Liver (tissue), 9 donors: ENCODE results near the gene APOBEC3B. TPM values are rescaled to one million over a fixed set of nuclear protein-coding genes. Genes with fewer than 3 reads are reported as not detected.

Experiments
- DNase-seq: peaks from one replicate; pipeline ENCODE4 v3.0.0-alpha.2; 2017; ENCODE audit warnings: low spot score
- H3K27ac ChIP-seq, 2 donors: one replicate each; pipeline ENCODE4 v1.7.0; 2013; ENCODE audit warnings: inconsistent platforms in 2 of 2, low read length in 2 of 2, control low read depth in 1 of 2, low read depth in 1 of 2, mild to moderate bottlenecking in 1 of 2
- H3K27me3 ChIP-seq, 4 donors: one replicate each; pipeline versions ENCODE4 v1.6.1 to v1.7.0; 2013; ENCODE audit warnings: low read length in 3 of 4, inconsistent platforms in 1 of 4, mild to moderate bottlenecking in 1 of 4, moderate library complexity in 1 of 4; ENCODE audit not compliant: control insufficient read depth in 4 of 4, insufficient read depth in 4 of 4
- H3K36me3 ChIP-seq, 4 donors: one replicate each; pipeline versions ENCODE4 v1.6.1 to v1.7.0; 2013; ENCODE audit warnings: low read length in 3 of 4, mild to moderate bottlenecking in 3 of 4, low read depth in 1 of 4, moderate library complexity in 1 of 4; ENCODE audit not compliant: control insufficient read depth in 4 of 4, insufficient read depth in 3 of 4
- H3K4me1 ChIP-seq, 4 donors: one replicate each; pipeline versions ENCODE4 v1.6.1 to v1.7.0; 2013; ENCODE audit warnings: low read length in 3 of 4, mild to moderate bottlenecking in 3 of 4, moderate library complexity in 1 of 4; ENCODE audit not compliant: control insufficient read depth in 4 of 4, insufficient read depth in 4 of 4
- H3K4me3 ChIP-seq, 3 donors: one replicate each; pipeline versions ENCODE4 v1.6.1 to v1.7.0; 2013; ENCODE audit warnings: low read length in 3 of 3, control low read depth in 1 of 3, low read depth in 1 of 3, mild to moderate bottlenecking in 1 of 3
- H3K9ac ChIP-seq, 2 donors: one replicate each; pipeline ENCODE4 v1.7.0; 2013; ENCODE audit warnings: low read length in 2 of 2, mild to moderate bottlenecking in 2 of 2, moderate library complexity in 2 of 2, control low read depth in 1 of 2, low read depth in 1 of 2
- H3K9me3 ChIP-seq, 4 donors: one replicate each; pipeline versions ENCODE4 v1.6.1 to v1.7.0; 2013; ENCODE audit warnings: low read length in 3 of 4; ENCODE audit not compliant: control insufficient read depth in 4 of 4
- ATF3 ChIP-seq: IDR thresholded peaks from 2 replicates; pipeline ENCODE4 v1.6.1; 2016; ENCODE audit warnings: antibody characterized with exemption
- EGR1 ChIP-seq, 2 donors: IDR thresholded peaks; 2 replicates each; pipeline ENCODE4 v1.6.1; 2016 to 2018; ENCODE audit warnings: antibody characterized with exemption in 2 of 2, low read depth in 2 of 2
- FOXA1 ChIP-seq: IDR thresholded peaks from 2 replicates; pipeline ENCODE4 v1.6.1; 2016; ENCODE audit warnings: antibody characterized with exemption
- FOXA2 ChIP-seq: IDR thresholded peaks from 2 replicates; pipeline ENCODE4 v1.6.1; 2016; ENCODE audit warnings: antibody characterized with exemption
- GABPA ChIP-seq, 2 donors: IDR thresholded peaks in 1 of 2; conservative IDR thresholded peaks in 1 of 2; 2 replicates each; pipeline ENCODE4 v1.6.1; 2016; ENCODE audit warnings: antibody characterized with exemption in 2 of 2, mild to moderate bottlenecking in 1 of 2, moderate library complexity in 1 of 2
- HNF4A ChIP-seq, 2 donors: conservative IDR thresholded peaks; 2 replicates each; pipeline ENCODE4 v1.6.1; 2016; ENCODE audit warnings: antibody characterized with exemption in 2 of 2, mild to moderate bottlenecking in 2 of 2
- HNF4G ChIP-seq: IDR thresholded peaks from 2 replicates; pipeline ENCODE4 v1.6.1; 2016; ENCODE audit warnings: antibody characterized with exemption
- JUND ChIP-seq, 2 donors: IDR thresholded peaks; 2 replicates each; pipeline ENCODE4 v1.6.1; 2016; ENCODE audit warnings: antibody characterized with exemption in 2 of 2
- NR2F2 ChIP-seq: IDR thresholded peaks from 2 replicates; pipeline ENCODE4 v1.6.1; 2016; ENCODE audit warnings: antibody characterized with exemption
- RAD21 ChIP-seq, 2 donors: IDR thresholded peaks; 2 replicates each; pipeline ENCODE4 v1.6.1; 2016; ENCODE audit warnings: antibody characterized with exemption in 2 of 2, mild to moderate bottlenecking in 2 of 2
- REST ChIP-seq: IDR thresholded peaks from 2 replicates; pipeline ENCODE4 v1.6.1; 2016; ENCODE audit warnings: antibody characterized with exemption, mild to moderate bottlenecking
- RXRA ChIP-seq, 2 donors: IDR thresholded peaks; 2 replicates each; pipeline ENCODE4 v1.6.1; 2017 to 2018; ENCODE audit warnings: antibody characterized with exemption in 2 of 2, mild to moderate bottlenecking in 1 of 2
- SP1 ChIP-seq: IDR thresholded peaks from 2 replicates; pipeline ENCODE4 v1.6.1; 2018; ENCODE audit warnings: antibody characterized with exemption, mild to moderate bottlenecking
- TAF1 ChIP-seq: conservative IDR thresholded peaks from 2 replicates; pipeline ENCODE4 v1.6.1; 2016; ENCODE audit warnings: antibody characterized with exemption, mild to moderate bottlenecking
- YY1 ChIP-seq: IDR thresholded peaks from 2 replicates; pipeline ENCODE4 v1.6.1; 2016; ENCODE audit warnings: antibody characterized with exemption, mild to moderate bottlenecking
- WGBS: extraction: QIAGEN DNeasy Blood & Tissue Kit; methylation state at CpG from one replicate; pipeline ENCODE4 v1.1.7; 2013; 5-methylcytosine and 5-hydroxymethylcytosine counted together
- polyA plus RNA-seq, 2 donors: library from polyadenylated mRNA; stranded (reverse) in 1 of 2; unstranded in 1 of 2; fragments of 200-250 nt in 1 of 2; fragments of >200 nt in 1 of 2; fragmentation: Nextera tagmentation in 1 of 2; extraction: Ambion mirVana in 1 of 2; gene quantifications; one replicate each; pipeline versions ENCODE4 v1.2.1 to v1.2.3, GENCODE V29; 2013 to 2015
- total RNA-seq, 2 donors: library from RNA; depleted of rRNA; stranded (reverse); fragments of >200 nt; gene quantifications; one replicate each; pipeline ENCODE4 v1.2.3, GENCODE V29; 2014
- TF ChIP-seq, protein P1 (sequence below): IDR thresholded peaks from 2 replicates; pipeline ENCODE4 v1.6.1; 2016; ENCODE audit warnings: antibody characterized with exemption
- TF ChIP-seq, protein P2 (sequence below): fragments of 150-350 bp; IDR thresholded peaks from 2 replicates; pipeline ENCODE4 v1.5.1; 2017; ENCODE audit warnings: improper control_type of control experiment, low read depth, low read length; ENCODE audit not compliant: missing input control
- TF ChIP-seq, protein P3 (sequence below): IDR thresholded peaks from 2 replicates; pipeline ENCODE4 v1.6.1; 2016; ENCODE audit warnings: antibody characterized with exemption
- donor health status: healthy.
- donor health status: healthy.
- donor health status: healthy.
- donor health status: healthy.
- donor health status: healthy.

The APOBEC3B gene
- total and polyA plus RNA-seq, 4 donors: 0.08 to 6.0 (median 0.88) TPM

DNA sequence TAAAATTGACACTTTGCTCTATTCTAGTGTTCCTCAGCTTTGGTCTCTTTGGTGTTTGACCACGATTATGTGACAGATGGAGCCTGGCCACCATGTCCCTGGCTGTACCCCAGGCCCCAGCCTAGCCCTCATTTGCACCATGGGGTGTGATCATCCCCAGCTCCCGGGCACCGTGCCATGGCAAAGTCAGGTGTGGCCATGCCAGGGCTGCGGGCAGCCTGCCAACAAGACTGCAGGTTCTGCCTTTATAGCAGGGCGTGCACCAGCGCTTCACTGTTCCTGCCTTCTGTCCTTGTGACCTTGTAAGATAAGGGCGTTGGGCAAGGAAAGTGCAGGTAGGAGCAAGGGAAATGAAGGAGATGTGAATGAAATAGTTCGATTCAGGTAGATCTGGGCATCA is 47.1 kb upstream of the APOBEC3B start:
- Histone ChIP-seq H3K27ac (no peak overlapping the region), H3K4me1 (peaks cover 0 to 4% (median 0%) of the 10 kb centered on the region in 4 donors), H3K9me3 (no peaks in the 10 kb centered on the region), H3K4me3 (no peak overlapping the region), H3K36me3 (no peaks in the 10 kb centered on the region), H3K9ac (no peak overlapping the region), H3K27me3 (peaks cover 0 to 5% (median 0%) of the 10 kb centered on the region in 4 donors)
- 33% methylated on average over 8 of the region's 8 CpGs for WGBS
- no peak for DNase-seq
- TF ChIP-seq TAF1: no peak
- TF ChIP-seq RXRA (IDR thresholded peaks at IDR 0.05): no peak
- no peak for TF ChIP-seq FOXA1
- TF ChIP-seq NR2F2: no peak
- TF ChIP-seq, protein P1, sequence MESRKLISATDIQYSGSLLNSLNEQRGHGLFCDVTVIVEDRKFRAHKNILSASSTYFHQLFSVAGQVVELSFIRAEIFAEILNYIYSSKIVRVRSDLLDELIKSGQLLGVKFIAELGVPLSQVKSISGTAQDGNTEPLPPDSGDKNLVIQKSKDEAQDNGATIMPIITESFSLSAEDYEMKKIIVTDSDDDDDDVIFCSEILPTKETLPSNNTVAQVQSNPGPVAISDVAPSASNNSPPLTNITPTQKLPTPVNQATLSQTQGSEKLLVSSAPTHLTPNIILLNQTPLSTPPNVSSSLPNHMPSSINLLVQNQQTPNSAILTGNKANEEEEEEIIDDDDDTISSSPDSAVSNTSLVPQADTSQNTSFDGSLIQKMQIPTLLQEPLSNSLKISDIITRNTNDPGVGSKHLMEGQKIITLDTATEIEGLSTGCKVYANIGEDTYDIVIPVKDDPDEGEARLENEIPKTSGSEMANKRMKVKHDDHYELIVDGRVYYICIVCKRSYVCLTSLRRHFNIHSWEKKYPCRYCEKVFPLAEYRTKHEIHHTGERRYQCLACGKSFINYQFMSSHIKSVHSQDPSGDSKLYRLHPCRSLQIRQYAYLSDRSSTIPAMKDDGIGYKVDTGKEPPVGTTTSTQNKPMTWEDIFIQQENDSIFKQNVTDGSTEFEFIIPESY: no peak
- no peak for TF ChIP-seq HNF4A (conservative IDR thresholded peaks at IDR 0.05)
- TF ChIP-seq YY1: no peak
- no peak for TF ChIP-seq GABPA (IDR thresholded peaks at IDR 0.05 in 1 of 2, conservative IDR thresholded peaks at IDR 0.05 in 1 of 2)
- TF ChIP-seq HNF4G: no peak
- TF ChIP-seq, protein P2, sequence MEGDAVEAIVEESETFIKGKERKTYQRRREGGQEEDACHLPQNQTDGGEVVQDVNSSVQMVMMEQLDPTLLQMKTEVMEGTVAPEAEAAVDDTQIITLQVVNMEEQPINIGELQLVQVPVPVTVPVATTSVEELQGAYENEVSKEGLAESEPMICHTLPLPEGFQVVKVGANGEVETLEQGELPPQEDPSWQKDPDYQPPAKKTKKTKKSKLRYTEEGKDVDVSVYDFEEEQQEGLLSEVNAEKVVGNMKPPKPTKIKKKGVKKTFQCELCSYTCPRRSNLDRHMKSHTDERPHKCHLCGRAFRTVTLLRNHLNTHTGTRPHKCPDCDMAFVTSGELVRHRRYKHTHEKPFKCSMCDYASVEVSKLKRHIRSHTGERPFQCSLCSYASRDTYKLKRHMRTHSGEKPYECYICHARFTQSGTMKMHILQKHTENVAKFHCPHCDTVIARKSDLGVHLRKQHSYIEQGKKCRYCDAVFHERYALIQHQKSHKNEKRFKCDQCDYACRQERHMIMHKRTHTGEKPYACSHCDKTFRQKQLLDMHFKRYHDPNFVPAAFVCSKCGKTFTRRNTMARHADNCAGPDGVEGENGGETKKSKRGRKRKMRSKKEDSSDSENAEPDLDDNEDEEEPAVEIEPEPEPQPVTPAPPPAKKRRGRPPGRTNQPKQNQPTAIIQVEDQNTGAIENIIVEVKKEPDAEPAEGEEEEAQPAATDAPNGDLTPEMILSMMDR: no peak
- TF ChIP-seq EGR1 (IDR thresholded peaks at IDR 0.05; ENCODE audit: low read depth in 2 of 2): no peak
- TF ChIP-seq SP1: no peak

DNA sequence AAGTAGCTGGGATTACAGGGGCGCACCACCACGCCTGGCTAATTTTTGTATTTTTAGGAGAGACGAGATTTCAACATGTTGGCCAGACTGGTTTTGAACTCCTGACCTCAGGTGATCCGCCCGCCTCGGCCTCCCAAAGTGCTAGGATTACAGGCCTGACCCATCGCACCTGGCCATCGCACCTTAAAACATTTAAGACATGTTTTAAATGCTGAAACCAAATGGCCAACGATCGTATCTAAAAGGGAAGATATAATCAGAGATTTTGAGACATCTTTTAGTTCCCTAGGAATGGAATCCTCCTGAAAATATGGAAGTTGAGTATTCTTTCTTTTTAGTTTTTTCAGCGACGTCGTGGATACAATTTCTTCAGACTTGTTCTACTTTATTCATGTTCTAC is 46.5 kb upstream of the APOBEC3B start:
- 90% methylated on average over 13 of the region's 13 CpGs for WGBS
- no peak for TF ChIP-seq YY1
- TF ChIP-seq ATF3: no peak
- no peak for TF ChIP-seq EGR1 (IDR thresholded peaks at IDR 0.05; ENCODE audit: low read depth in 2 of 2)
- TF ChIP-seq REST: no peak
- TF ChIP-seq GABPA (IDR thresholded peaks at IDR 0.05 in 1 of 2, conservative IDR thresholded peaks at IDR 0.05 in 1 of 2): no peak
- TF ChIP-seq, protein P1: no peak
- TF ChIP-seq, protein P2: no peak
- TF ChIP-seq, protein P3, sequence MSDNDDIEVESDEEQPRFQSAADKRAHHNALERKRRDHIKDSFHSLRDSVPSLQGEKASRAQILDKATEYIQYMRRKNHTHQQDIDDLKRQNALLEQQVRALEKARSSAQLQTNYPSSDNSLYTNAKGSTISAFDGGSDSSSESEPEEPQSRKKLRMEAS: no peak
- TF ChIP-seq TAF1: no peak
- TF ChIP-seq FOXA1: no peak
- no peak for TF ChIP-seq NR2F2
- no peak for TF ChIP-seq RXRA (IDR thresholded peaks at IDR 0.05)
- TF ChIP-seq SP1: no peak
- no peak for TF ChIP-seq RAD21 (IDR thresholded peaks at IDR 0.05)
- TF ChIP-seq HNF4A (conservative IDR thresholded peaks at IDR 0.05): no peak
- no peak for TF ChIP-seq JUND (IDR thresholded peaks at IDR 0.05)
- no peak for TF ChIP-seq FOXA2
- H3K36me3 ChIP-seq: no peaks in the 10 kb centered on the region
- H3K9ac ChIP-seq: no peak overlapping the region
- peaks cover 0 to 5% (median 0%) of the 10 kb centered on the region in 4 donors for H3K27me3 ChIP-seq
- no peak overlapping the region for H3K4me3 ChIP-seq
- H3K27ac ChIP-seq: no peak overlapping the region
- no peaks in the 10 kb centered on the region for H3K9me3 ChIP-seq
- peaks cover 0 to 4% (median 0%) of the 10 kb centered on the region in 4 donors for H3K4me1 ChIP-seq
- no peak for DNase-seq
